GM18867 (cell line): Measurements from ENCODE around the gene SNAP47.

Experiments used
- ATAC-seq: cut with Tn5 transposase; IDR thresholded peaks from one replicate; pipeline ENCODE4 v1.9.1; 2021; ENCODE audit warnings: mild to moderate bottlenecking, moderate library complexity; ENCODE audit not compliant: unreplicated experiment

SNAP47 gene

DNA sequence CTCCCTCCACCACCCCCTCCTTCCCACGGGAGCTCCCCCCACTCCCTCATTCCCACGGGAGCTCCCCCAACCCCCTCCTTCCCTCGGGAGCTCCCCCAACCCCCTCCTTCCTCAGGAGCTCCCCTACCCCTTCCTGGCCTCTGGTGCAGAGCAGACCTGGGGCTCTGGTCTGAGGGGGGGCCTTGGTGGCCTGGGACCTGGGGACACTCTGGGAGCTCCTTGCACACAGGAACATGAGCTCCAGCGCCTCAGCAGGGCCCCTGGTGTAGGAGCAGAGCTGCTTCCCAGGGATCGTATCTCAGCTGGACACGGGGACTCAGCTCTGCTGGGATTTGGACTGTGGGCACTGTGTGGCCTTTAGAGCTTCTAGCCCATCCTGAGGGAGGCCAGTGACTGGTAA is 60.5 kb downstream of the SNAP47 start:
- ATAC-seq, result no peak

DNA sequence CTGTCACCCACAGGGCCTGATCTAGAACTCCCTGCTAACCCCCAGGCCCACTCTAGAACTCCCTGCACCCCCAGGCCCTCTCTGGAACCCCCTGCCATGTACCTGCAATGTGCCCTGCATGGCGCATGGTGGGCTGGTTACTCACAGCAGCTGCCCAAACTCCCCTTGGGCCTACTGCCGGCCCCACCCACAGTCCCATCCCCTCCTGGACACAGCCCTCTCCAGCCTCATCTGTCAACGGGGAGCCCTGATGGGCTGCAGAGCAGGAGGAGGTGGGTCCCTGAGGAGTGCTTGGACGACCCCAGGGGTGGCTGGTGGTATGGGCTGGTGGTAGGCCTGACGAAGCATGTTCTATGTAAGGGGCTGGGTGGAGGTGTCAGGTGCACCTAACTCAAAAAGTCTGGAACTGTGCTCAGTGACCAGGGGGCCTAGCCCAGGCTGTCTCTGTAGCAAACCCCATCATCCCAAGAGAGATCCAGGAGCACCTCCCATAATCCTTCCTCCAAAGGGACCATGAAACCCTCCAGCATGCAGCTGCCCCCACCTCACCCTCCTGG is 61.2 kb downstream of the SNAP47 start:
- no peak for ATAC-seq

GRCh38 chr1:227797144-227797543 is 61.9 kb downstream of the SNAP47 start:
- ATAC-seq, result no peak

GRCh38 chr1:227797625-227798024 is 62.4 kb downstream of the SNAP47 start:
- no peak for ATAC-seq

DNA sequence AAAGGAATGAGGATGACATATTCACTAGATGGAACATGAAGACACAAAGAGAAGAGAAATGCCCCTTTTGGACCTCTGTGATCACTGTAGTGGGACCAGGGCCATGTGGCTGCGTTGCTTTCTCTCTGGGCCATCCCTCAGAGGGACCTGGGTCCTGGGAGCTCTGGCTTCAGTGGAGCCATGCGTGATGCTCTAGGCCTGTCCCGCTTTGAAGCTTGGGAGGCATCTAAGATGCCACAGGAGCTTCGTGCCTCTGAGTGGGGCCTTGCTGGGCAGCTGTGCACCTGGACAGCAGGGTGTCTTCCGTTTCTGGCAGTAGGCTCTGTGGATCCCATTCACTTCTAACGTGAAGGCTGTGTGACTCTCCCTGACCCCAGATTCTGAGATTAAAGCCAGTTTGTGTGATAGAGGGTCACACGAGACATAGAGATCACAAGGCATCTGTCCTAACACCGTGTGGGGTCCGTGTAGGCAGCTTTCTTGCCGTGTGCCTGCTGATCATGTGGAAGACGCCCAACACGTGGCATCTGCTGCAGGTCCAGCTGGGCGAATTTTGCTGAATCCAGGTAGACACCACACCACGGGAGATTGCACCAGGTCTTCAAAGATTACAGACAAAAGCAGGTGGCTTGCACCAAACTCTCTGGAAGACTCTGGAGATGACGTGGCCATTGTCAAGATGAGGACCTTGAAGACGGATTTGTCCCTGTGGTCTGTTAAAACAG is 63.0 kb downstream of the SNAP47 start:
- ATAC-seq, result no peak

DNA sequence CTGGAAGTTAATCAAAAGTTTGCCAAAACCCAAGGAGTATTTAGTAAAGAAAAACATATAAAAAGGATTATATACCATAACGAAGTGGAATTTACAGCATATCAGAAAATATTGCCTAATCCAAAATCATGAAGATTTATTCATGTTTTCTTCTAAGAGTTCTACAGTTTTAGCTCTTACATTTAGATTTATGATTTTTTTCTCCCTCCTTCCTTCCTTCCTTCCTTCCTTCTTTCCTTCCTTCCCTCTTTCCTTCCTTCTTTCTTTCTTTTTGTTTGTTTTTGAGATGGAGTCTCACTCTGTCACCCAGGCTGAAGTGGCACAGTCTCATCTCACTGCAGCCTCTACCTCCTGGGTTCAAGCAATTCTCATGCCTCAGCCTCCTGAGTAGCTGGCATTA is 64.5 kb downstream of the SNAP47 start:
- no peak for ATAC-seq

DNA sequence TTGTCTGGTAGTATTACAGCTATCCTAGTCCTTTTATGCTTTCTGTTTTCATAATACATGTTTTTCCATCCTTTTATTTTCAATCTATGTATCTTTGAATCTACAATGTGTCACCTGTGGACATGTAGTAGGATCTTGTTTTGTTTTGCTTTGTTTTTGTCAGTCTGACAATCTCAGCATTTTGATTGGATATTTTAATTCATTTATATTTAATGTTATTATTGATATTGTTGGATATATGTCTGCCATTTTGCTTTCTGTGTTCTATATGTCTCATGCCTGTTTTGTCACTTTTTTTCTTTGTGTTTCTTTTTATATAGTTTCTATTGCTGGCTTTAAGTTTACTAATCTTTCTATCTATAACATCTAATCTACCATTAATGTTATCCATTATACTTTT is 68.7 kb downstream of the SNAP47 start:
- no peak for ATAC-seq

GRCh38 chr1:227805606-227806197 is 70.5 kb downstream of the SNAP47 start:
- no peak for ATAC-seq

DNA sequence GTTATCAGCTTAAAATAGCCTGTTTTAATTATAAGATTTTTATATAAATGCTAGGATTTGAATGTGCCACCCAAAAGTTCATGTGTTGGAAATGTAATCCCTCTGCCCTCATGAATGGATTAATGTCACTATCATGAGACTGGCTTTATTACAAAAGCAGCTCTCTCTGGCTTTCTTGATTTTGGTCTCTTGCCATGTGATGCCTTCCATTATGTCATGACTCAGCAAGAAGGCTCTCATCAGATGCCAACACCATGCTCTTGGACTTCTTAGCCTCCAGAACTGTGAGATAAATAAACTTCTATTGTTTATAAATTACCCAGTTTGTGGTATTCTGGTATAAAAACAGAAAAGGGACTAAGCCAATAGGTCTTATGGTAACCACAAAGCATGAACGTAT is 73.3 kb downstream of the SNAP47 start:
- ATAC-seq, result no peak

DNA sequence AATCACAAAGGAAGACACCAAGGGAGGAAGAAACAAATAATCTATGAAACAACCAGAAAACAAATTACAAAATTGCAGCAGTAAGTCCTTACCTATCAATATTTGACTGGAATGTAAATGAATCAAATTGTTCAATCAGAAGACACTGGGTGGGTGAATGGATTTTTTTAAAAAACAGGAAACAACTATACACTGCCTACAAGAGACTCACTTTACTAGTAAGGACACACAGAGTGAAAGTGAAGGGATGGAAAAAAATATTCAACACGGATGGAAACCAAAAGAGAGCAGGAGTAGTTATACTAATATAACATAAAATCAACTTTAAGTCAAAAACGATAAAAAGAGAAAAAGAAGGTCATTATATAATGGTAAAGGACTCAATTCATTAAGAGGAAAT is 73.8 kb downstream of the SNAP47 start:
- ATAC-seq, result no peak

DNA sequence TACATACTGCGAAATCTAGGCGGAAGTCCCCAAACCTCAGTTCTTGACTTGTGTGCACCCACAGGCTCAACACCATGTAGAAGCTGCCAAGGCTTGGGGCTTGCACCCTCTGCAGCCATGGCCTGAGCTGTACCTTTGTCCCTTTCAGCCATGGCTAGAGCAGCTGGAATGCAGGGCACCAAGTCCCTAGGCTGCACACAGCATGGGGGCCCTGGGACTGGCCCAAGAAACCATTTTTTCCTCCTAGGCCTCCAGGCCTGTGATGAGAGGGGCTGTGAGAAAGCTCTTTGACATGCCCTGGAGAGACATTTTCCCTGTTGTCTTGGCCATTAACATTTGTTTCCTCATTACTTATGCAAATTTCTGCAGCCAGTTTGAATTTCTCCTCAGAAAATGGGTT is 78.7 kb downstream of the SNAP47 start:
- ATAC-seq, result no peak

GRCh38 chr1:227815468-227816409 is 80.5 kb downstream of the SNAP47 start, which contains the start of gene PRSS38:
TSS of gene PRSS38 (plus strand) at chr1:227815675. CDS start at chr1:227815717, 42 bp downstream.
- ATAC-seq, result no peak

DNA sequence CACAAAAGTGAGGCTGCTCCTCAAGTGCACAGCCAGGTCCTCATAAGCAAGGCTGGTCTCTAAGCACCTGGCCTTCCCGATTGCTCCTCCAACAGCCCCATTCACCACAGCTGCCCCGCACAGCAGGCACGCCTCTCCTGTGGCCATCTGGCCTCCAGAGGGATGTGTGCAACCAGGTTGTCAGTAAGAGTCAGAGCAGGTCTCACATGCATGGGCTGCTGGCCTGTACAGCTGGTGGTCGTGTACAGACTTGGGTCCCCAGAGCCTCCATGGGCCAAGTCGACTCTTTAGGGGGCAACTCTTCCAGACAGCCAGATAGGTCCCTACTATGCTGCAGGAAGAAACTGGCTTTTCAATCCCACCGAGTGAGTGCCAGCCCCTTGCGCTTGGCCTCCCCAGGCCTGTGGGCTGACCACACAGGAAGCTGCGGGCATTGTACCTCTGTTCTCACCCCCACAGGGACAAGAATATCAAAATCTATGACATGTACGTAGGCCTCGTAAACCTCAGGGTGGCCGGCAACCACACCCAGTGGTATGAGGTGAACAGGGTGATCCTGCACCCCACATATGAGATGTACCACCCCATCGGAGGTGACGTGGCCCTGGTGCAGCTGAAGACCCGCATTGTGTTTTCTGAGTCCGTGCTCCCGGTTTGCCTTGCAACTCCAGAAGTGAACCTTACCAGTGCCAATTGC is 81.7 kb downstream of the SNAP47 start:
- no peak for ATAC-seq

- no peak for ATAC-seq
Measured at GRCh38 chr1:227823537-227823936, 88.3 kb downstream of the SNAP47 start.

DNA sequence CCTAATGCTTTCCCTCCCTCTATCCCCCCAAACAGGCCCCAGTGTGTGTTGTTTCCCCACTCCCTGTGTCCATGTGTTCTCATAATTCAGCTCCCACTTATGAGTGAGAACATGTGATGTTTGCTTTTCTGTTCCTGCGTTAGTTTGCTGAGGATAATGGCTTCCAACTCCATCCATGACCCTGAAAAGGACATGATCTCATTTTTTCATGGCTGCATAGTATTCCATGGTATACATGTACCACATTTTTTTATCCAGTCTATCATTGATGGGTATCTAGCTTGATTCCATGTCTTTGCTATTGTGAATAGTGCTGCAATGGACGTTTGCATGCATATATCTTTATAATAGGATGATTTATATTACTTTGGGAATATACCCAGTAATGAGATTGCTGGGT is 89.0 kb downstream of the SNAP47 start:
- ATAC-seq, result no peak

DNA sequence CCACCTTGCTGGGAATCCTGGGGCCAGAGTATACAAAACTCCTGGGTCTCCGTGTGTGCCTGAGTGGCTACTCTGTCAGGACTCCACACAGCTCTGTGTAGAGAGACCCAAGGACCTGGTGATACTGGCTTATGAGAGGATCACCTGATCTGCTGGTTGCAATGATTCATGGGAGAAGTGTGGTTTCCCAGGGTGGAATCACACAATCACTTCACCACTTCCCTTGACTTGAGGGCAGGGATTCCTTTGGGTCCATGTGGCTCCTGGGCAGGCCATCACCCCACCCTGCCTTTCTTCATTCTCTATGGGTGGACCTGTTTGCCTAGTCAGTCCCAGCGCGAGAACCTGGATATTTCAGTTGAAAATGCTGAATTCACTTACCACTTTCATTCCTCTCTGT is 93.6 kb downstream of the SNAP47 start:
- no peak for ATAC-seq
